ENCODE data around the gene PSMB7.
A peak's percentile ranks its signal among the peaks of the same experiment; 100 is the strongest.

The PSMB7 gene

DNA sequence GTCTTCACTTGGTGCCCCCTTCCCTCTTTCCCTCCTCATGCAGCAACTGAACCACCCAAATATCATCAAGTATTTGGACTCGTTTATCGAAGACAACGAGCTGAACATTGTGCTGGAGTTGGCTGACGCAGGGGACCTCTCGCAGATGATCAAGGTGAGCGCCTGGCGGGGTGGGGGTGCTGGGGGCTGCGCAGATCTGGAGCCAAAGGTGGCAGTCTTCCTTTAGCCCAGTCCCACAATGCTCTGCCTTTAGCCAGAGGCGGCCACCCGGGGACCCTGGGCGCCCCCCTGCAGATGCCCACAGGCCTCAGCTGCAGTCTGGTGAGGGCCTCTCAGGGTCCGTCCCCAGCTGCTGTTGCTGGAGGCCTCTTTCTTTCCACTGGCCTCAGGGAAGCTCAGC is 93.8 kb downstream of the PSMB7 start:
- no peak for DNase-seq

- DNase-seq = peak; percentile 73
Measured at GRCh38 chr9:124320062-124320973, 94.9 kb downstream of the PSMB7 start.

DNA sequence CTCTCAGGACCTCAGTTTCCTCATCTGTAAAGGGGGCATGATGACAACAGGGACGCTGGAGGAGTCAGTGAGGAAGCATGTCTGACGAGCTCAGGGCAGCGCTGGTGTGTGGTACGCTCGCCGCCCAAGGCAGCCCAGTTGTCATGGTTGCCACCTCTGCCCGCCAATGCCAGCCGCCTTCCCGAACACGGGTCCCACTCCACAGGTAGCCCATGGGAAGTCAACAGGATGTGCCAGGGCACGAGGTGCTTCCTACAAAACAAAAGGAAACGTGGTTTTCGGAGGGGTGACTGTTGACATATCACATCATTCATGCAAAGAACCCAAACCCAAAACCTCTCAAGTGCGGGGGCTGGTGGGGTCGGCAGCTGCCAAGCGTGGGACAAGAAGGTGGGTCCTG is 99.4 kb downstream of the PSMB7 start:
- no peak for DNase-seq

DNA sequence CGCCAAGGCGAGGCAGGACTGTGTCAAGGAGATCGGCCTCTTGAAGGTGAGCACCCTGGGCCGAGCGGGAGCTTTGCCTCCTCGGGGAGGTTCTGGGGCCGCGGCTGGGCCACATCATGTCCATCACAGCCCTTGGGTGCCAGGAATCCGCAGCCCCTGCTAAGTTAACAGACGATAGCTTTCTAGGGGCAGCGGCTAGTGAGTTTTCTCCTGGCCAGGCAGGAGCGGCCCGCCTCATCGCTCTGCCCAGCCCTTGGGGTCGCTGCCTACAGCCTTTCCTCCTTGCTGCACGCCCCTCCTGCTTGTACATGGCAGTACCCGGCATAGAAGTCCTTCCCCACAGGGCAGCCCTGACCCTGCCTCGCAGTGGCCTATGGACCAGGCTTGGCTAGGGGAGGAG is 101.3 kb downstream of the PSMB7 start:
- DNase-seq = no peak

- no peak for DNase-seq
Measured at GRCh38 chr9:124312290-124313265, 102.7 kb downstream of the PSMB7 start.

GRCh38 chr9:124311283-124311682 is 104.0 kb downstream of the PSMB7 start:
- DNase-seq = no peak

GRCh38 chr9:124309667-124310084 is 105.6 kb downstream of the PSMB7 start:
- no peak for DNase-seq

DNA sequence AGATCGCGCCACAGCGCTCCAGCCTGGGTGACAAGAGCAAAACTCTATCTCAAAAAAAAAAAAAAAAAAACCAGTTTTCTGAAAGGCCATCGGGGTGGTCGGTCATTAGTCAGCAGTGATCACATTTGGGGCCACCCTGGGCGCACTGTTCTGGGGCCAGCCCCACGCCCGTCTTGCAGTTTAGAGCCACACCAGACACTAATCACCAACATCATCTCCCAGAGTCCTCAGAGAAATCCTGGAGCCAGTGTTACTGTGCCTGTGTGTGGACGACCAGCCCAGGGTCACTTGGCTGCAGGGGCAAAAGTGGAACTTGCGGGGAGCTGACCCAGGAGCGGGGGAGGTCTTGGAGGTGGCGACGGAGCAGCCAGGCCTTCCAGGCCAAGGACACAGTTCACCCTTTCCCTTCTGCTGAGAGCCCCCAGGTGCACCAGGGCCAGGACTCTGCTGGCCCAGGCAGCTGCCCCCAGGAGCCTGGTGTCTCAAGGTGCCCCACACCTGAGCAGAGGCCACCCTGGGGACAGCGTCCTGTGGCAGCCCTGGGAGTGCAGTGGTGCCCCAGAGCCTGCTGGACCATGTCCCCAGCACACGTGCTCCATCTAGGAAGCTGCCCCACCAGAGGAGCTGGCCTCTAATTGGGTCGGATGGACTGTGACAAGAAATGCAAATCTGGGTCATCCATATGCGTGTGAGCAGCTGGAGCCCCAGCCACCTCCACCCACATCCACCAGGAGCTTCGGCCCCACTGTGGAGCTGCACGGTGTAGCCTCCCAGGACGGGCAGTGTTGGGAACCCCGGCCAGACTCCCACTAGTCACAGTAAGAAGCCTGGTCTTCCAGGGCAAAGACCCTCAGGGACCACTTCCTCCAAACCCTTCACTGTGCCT is 106.4 kb downstream of the PSMB7 start:
- DNase-seq = no peak

DNA sequence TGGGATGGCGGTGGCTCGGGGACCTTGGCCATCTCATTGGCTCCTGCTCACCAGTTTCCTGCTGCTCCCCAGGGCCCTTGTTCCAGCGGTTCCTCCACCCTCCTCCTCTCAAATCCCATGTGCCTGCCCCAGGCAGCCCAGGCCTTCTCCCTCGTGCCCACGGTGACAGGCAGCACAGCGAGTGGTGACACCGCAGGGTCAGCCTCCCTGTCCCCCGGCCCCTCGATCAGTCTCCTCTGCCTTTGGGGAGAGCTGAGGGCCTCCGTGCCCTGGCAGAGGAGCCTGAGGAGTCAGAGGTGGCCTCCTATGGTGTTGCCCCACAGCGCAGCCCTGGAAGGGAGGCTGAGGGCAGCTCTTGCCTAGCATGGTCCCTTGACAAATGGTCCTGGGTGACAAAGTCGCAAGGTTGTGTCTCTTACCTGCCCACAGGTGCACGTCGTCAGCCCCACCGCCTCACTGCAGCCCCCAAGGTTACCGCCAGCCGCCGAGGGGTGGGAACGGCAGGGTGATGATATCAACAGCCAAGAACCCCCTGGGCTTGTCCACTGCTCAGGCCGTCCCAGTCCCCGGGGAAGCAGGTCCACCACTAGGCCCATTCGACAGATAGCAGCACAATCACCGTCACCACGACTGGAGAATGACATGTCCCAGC is 107.7 kb downstream of the PSMB7 start:
- DNase-seq = no peak

- DNase-seq = no peak
Measured at GRCh38 chr9:124306098-124306735, 109.0 kb downstream of the PSMB7 start.

- DNase-seq = no peak
Measured at GRCh38 chr9:124304285-124304684, 111.0 kb downstream of the PSMB7 start.

DNA sequence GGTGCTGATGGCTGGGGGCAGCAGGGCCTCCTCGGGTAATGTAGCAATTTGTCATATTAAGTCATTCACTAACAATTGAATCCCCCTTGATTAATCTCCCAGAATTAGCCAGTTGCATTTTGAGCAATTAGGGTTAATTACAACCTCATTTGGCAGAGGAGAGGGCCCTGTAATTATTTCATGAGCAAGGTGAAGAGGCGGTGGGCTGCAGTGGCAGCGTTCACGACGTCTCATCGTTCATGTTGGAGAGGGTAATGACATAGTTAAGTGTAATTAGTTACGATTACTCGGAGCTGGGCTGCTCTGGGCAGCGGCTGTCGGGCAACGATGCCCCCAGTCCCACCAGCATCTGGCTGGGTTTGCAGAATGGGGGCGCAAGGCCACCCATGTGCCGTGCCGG is 111.5 kb downstream of the PSMB7 start:
- peak; percentile 33 for DNase-seq
